Measurements from ENCODE around the gene LAMTOR5. TPM values are rescaled to one million over a fixed set of nuclear protein-coding genes. Genes with fewer than 3 reads are reported as not detected.

LAMTOR5 gene
- polyA plus RNA-seq, 3 donors: 304 to 420 (median 368) TPM

- H3K4me3 Mint-ChIP-seq: no peak within 1 kb of the TSS
- no peaks in the 10 kb centered on the region for H4K20me1 ChIP-seq (ENCODE audit: insufficient read depth, low read length)
These were observed 43.4 kb upstream of the LAMTOR5 start, which contains the start of gene PROK1 for GRCh38 chr1:110450929-110451328. Gene PROK1, plus strand, starts transcription at chr1:110451149. Its CDS starts 68 bp downstream, at chr1:110451217.

DNA sequence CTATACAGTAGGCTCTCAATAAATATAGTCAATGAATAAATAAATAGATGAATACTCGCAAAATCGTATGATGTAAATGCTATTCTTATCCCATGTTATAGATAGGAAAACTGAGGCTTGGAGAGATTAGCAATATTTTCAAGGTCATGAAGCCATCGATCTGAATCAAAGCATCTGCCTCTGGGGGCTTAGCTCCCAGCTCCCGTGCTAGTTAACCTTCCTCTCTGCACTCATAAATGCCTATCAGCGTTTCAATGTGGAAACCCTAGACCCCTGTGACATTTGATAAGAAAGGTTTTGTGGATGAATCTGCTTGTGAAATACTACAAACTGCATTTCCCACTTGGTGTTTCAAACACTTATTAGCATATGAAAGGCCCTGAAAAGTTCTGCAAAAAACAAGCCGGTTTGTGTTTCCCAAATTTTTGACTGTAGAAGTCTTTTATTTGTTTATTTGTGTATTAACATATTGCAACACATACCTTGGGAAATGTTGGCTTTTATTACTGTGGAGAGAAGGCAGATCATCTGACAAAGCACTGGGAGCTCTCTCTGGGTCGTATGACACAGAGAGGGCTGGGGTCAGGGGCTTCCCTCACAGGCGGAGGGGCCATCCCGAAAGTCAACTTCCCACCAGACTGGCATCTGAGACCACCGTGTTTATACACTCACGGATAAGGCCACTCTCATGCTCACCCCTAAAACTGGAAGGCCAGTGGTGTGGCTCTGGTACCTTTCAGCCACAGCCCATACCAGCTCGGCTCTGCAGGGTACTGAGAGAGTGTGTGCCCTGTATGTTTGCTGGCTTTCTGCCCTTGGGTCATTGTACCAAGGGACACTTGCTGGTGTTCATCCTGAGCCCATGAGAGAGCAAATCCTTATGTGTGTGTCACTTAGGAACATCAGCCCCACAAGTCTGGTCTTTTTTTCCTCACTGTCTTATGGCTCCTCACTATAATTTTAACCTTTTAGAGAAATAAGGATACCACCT is 42.5 kb upstream of the LAMTOR5 start:
- H3K4me2 ChIP-seq (replicated peaks; ENCODE audit: extremely low read depth, low read length, poor library complexity, severe bottlenecking): no peak overlapping the region
- intact Hi-C loops (cut with micrococcal nuclease): no loop called here
- no peak for DNase-seq

More at GRCh38 chr1:110450929-110451328, 43.4 kb upstream of the LAMTOR5 start, which contains the start of gene PROK1:
- Histone ChIP-seq H3K27ac (ENCODE audit: low read depth in 1 of 2, low read length in 2 of 2) (no peak within 1 kb of the TSS), H3K4me1 (ENCODE audit: control insufficient read depth in 1 of 2, insufficient read depth in 2 of 2, low read length in 2 of 2) (no peaks in the 10 kb centered on the region), H3K27me3 (ENCODE audit: control insufficient read depth in 2 of 2, insufficient read depth in 2 of 2, low read length in 2 of 2) (no peaks in the 10 kb centered on the region), H3K9ac (ENCODE audit: insufficient read depth, low read length, poor library complexity, severe bottlenecking) (no peak within 1 kb of the TSS), H3K9me3 (replicated peaks in 1 of 2; ENCODE audit: control insufficient read depth in 1 of 2, insufficient read depth in 1 of 2, low read length in 2 of 2) (no peaks in the 10 kb centered on the region), H3K36me3 (replicated peaks in 1 of 2; ENCODE audit: control insufficient read depth in 1 of 2, insufficient read depth in 2 of 2, low read length in 2 of 2) (no peaks in the 10 kb centered on the region), H3K79me2 (ENCODE audit: insufficient read depth, low read length) (no peaks in the 10 kb centered on the region), H3K4me2 (replicated peaks; ENCODE audit: extremely low read depth, low read length, poor library complexity, severe bottlenecking) (no peak within 1 kb of the TSS), H2AFZ (ENCODE audit: insufficient read depth, low read depth, low read length, poor library complexity, severe bottlenecking) (no peak within 1 kb of the TSS), H3K4me3 (replicated peaks in 1 of 3; ENCODE audit: low read depth in 2 of 3, low read length in 3 of 3) (no peak within 1 kb of the TSS)
- Mint-ChIP-seq H3K9me3 (no peaks in the 10 kb centered on the region), H3K27me3 (ENCODE audit: low read depth in 3 of 3) (peaks cover 6 to 10% (median 8%) of the 10 kb centered on the region in 3 donors), H3K27ac (peak within 1 kb of the TSS in 1 of 7 donors; percentile 26), H3K4me1 (no peaks in the 10 kb centered on the region), H3K36me3 (no peaks in the 10 kb centered on the region)
- DNase-seq: no peak
- 98% methylated on average over 8 of the region's 8 CpGs for WGBS (ENCODE audit: insufficient coverage)
- TF ChIP-seq, protein P1, sequence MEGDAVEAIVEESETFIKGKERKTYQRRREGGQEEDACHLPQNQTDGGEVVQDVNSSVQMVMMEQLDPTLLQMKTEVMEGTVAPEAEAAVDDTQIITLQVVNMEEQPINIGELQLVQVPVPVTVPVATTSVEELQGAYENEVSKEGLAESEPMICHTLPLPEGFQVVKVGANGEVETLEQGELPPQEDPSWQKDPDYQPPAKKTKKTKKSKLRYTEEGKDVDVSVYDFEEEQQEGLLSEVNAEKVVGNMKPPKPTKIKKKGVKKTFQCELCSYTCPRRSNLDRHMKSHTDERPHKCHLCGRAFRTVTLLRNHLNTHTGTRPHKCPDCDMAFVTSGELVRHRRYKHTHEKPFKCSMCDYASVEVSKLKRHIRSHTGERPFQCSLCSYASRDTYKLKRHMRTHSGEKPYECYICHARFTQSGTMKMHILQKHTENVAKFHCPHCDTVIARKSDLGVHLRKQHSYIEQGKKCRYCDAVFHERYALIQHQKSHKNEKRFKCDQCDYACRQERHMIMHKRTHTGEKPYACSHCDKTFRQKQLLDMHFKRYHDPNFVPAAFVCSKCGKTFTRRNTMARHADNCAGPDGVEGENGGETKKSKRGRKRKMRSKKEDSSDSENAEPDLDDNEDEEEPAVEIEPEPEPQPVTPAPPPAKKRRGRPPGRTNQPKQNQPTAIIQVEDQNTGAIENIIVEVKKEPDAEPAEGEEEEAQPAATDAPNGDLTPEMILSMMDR (IDR thresholded peaks at IDR 0.05): no peak
- intact Hi-C loops (cut with micrococcal nuclease): no loop called here

More for the DNA sequence above, 42.5 kb upstream of the LAMTOR5 start:
- H2AFZ ChIP-seq (ENCODE audit: insufficient read depth, low read depth, low read length, poor library complexity, severe bottlenecking): no peak overlapping the region
- Mint-ChIP-seq H3K36me3 (no peaks in the 10 kb centered on the region), H3K9me3 (no peaks in the 10 kb centered on the region), H3K27me3 (ENCODE audit: low read depth in 3 of 3) (peaks cover 6 to 10% (median 6%) of the 10 kb centered on the region in 3 donors), H3K27ac (no peak overlapping the region), H3K4me1 (no peaks in the 10 kb centered on the region), H3K4me3 (no peak overlapping the region)
- H3K27ac ChIP-seq (ENCODE audit: low read depth in 1 of 2, low read length in 2 of 2): no peak overlapping the region
- no CpG with 5 or more reads among the region's 12 CpGs for WGBS (ENCODE audit: insufficient coverage)
- no peak overlapping the region for H3K9ac ChIP-seq (ENCODE audit: insufficient read depth, low read length, poor library complexity, severe bottlenecking)
- H3K4me1 ChIP-seq (ENCODE audit: control insufficient read depth in 1 of 2, insufficient read depth in 2 of 2, low read length in 2 of 2): no peaks in the 10 kb centered on the region
- H3K4me3 ChIP-seq (replicated peaks in 1 of 3; ENCODE audit: low read depth in 2 of 3, low read length in 3 of 3): no peak overlapping the region
- no peaks in the 10 kb centered on the region for H3K27me3 ChIP-seq (ENCODE audit: control insufficient read depth in 2 of 2, insufficient read depth in 2 of 2, low read length in 2 of 2)
- TF ChIP-seq, protein P1 (IDR thresholded peaks at IDR 0.05): no peak
- H3K79me2 ChIP-seq (ENCODE audit: insufficient read depth, low read length): no peaks in the 10 kb centered on the region
- H3K9me3 ChIP-seq (replicated peaks in 1 of 2; ENCODE audit: control insufficient read depth in 1 of 2, insufficient read depth in 1 of 2, low read length in 2 of 2): no peaks in the 10 kb centered on the region
- no peaks in the 10 kb centered on the region for H3K36me3 ChIP-seq (replicated peaks in 1 of 2; ENCODE audit: control insufficient read depth in 1 of 2, insufficient read depth in 2 of 2, low read length in 2 of 2)
- no peaks in the 10 kb centered on the region for H4K20me1 ChIP-seq (ENCODE audit: insufficient read depth, low read length)
